Measurements from ENCODE around the gene SKI.

GRCh38 chr1:2303016-2303775 lies 75.1 kb downstream of the SKI start:
- TF ChIP-seq, protein P1, sequence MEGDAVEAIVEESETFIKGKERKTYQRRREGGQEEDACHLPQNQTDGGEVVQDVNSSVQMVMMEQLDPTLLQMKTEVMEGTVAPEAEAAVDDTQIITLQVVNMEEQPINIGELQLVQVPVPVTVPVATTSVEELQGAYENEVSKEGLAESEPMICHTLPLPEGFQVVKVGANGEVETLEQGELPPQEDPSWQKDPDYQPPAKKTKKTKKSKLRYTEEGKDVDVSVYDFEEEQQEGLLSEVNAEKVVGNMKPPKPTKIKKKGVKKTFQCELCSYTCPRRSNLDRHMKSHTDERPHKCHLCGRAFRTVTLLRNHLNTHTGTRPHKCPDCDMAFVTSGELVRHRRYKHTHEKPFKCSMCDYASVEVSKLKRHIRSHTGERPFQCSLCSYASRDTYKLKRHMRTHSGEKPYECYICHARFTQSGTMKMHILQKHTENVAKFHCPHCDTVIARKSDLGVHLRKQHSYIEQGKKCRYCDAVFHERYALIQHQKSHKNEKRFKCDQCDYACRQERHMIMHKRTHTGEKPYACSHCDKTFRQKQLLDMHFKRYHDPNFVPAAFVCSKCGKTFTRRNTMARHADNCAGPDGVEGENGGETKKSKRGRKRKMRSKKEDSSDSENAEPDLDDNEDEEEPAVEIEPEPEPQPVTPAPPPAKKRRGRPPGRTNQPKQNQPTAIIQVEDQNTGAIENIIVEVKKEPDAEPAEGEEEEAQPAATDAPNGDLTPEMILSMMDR (IDR thresholded peaks at IDR 0.05) = no peak
- TF ChIP-seq POLR2AphosphoS5 (IDR thresholded peaks at IDR 0.05) = no peak

All from upper lobe of left lung (tissue), 4 donors.